ENCODE results near the gene IL32. TPM values are rescaled to one million over a fixed set of nuclear protein-coding genes. Genes with fewer than 3 reads are reported as not detected.
"Not testable (repeated sequence)": the region's sequence is repeated elsewhere in the genome, so short reads cannot be mapped to it uniquely, and the experiment has no call there.

IL32 gene
- total RNA-seq, 1 experiment from 2014 or later, result not detected

- in situ Hi-C loops (cut with HindIII; ENCODE audit: low pct_unique_long_range_greater_than_20kb, low sequenced_read_pairs), result no loop called here
- DNase-seq (ENCODE audit: low read depth, low spot score), result peak; percentile 73
These were observed 6.3 kb upstream of the IL32 start for GRCh38 chr16:3059041-3059722.

- in situ Hi-C loops (cut with HindIII; ENCODE audit: low pct_unique_long_range_greater_than_20kb, low sequenced_read_pairs), result no loop called here
- DNase-seq (ENCODE audit: low read depth, low spot score), result no peak
These were observed 5.7 kb upstream of the IL32 start for GRCh38 chr16:3059723-3060242.

GRCh38 chr16:3060339-3061127 lies 4.9 kb upstream of the IL32 start:
- in situ Hi-C loops (cut with HindIII; ENCODE audit: low pct_unique_long_range_greater_than_20kb, low sequenced_read_pairs), result no loop called here
- no peak for DNase-seq (ENCODE audit: low read depth, low spot score)

- in situ Hi-C loops (cut with HindIII; ENCODE audit: low pct_unique_long_range_greater_than_20kb, low sequenced_read_pairs), result no loop called here
- DNase-seq (ENCODE audit: low read depth, low spot score), result no peak
These were observed 2.9 kb upstream of the IL32 start for GRCh38 chr16:3062553-3062952.

- no peak for DNase-seq (ENCODE audit: low read depth, low spot score)
- in situ Hi-C loops (cut with HindIII; ENCODE audit: low pct_unique_long_range_greater_than_20kb, low sequenced_read_pairs), result no loop called here
These were observed 1.6 kb upstream of the IL32 start for GRCh38 chr16:3063625-3064386.

- no peak for DNase-seq (ENCODE audit: low read depth, low spot score)
- in situ Hi-C loops (cut with HindIII; ENCODE audit: low pct_unique_long_range_greater_than_20kb, low sequenced_read_pairs), result no loop called here
These were observed 451 bp downstream of the IL32 start for GRCh38 chr16:3065742-3066439.

- DNase-seq (ENCODE audit: low read depth, low spot score), result no peak
- in situ Hi-C loops (cut with HindIII; ENCODE audit: low pct_unique_long_range_greater_than_20kb, low sequenced_read_pairs), result no loop called here
These were observed 954 bp downstream of the IL32 start for GRCh38 chr16:3066440-3066748.

GRCh38 chr16:3068487-3068886 lies 3.0 kb downstream of the IL32 start:
- no peak for DNase-seq (ENCODE audit: low read depth, low spot score)
- in situ Hi-C loops (cut with HindIII; ENCODE audit: low pct_unique_long_range_greater_than_20kb, low sequenced_read_pairs), result no loop called here

- in situ Hi-C loops (cut with HindIII; ENCODE audit: low pct_unique_long_range_greater_than_20kb, low sequenced_read_pairs), result not testable (repeated sequence)
These were observed 3.7 kb downstream of the IL32 start for GRCh38 chr16:3069146-3069545.

GRCh38 chr16:3070608-3071111 lies 5.2 kb downstream of the IL32 start:
- in situ Hi-C loops (cut with HindIII; ENCODE audit: low pct_unique_long_range_greater_than_20kb, low sequenced_read_pairs), result no loop called here
- DNase-seq (ENCODE audit: low read depth, low spot score), result no peak

More at GRCh38 chr16:3069146-3069545, 3.7 kb downstream of the IL32 start:
- DNase-seq (ENCODE audit: low read depth, low spot score), result not testable (repeated sequence)

- no peak for DNase-seq (ENCODE audit: low read depth, low spot score)
- in situ Hi-C loops (cut with HindIII; ENCODE audit: low pct_unique_long_range_greater_than_20kb, low sequenced_read_pairs), result no loop called here
These were observed 6.2 kb downstream of the IL32 start for GRCh38 chr16:3071655-3072054.

GRCh38 chr16:3072148-3072547 lies 6.7 kb downstream of the IL32 start:
- DNase-seq (ENCODE audit: low read depth, low spot score); in situ Hi-C loops (cut with HindIII; ENCODE audit: low pct_unique_long_range_greater_than_20kb, low sequenced_read_pairs): not testable (repeated sequence)

- in situ Hi-C loops (cut with HindIII; ENCODE audit: low pct_unique_long_range_greater_than_20kb, low sequenced_read_pairs), result not testable (repeated sequence)
- DNase-seq (ENCODE audit: low read depth, low spot score), result peak; percentile 33
These were observed 7.3 kb downstream of the IL32 start for GRCh38 chr16:3072576-3073263.

GRCh38 chr16:3073448-3073847 lies 8.0 kb downstream of the IL32 start:
- in situ Hi-C loops (cut with HindIII; ENCODE audit: low pct_unique_long_range_greater_than_20kb, low sequenced_read_pairs), result no loop called here
- no peak for DNase-seq (ENCODE audit: low read depth, low spot score)

GRCh38 chr16:3074860-3075522 lies 9.6 kb downstream of the IL32 start:
- in situ Hi-C loops (cut with HindIII; ENCODE audit: low pct_unique_long_range_greater_than_20kb, low sequenced_read_pairs), result no loop called here
- no peak for DNase-seq (ENCODE audit: low read depth, low spot score)

- in situ Hi-C loops (cut with HindIII; ENCODE audit: low pct_unique_long_range_greater_than_20kb, low sequenced_read_pairs), result no loop called here
- no peak for DNase-seq (ENCODE audit: low read depth, low spot score)
These were observed 10.1 kb downstream of the IL32 start for GRCh38 chr16:3075523-3075915.

GRCh38 chr16:3075946-3076345 lies 10.5 kb downstream of the IL32 start:
- in situ Hi-C loops (cut with HindIII; ENCODE audit: low pct_unique_long_range_greater_than_20kb, low sequenced_read_pairs); DNase-seq (ENCODE audit: low read depth, low spot score): not testable (repeated sequence)
